HL-60/S4 treated with retinoic acid at 250 ng/mL for 4 days and 3 days (cell line): ENCODE data around the gene MAL.
"Not testable (repeated sequence)": the region's sequence is repeated elsewhere in the genome, so short reads cannot be mapped to it uniquely, and the experiment has no call there.

Experiments
- in situ Hi-C: fragments of 300-500 bp; cut with MboI; formaldehyde crosslinking; loops from 2 replicates; pipeline ENCODE4 v1.7.0; 2022; ENCODE audit warnings: low sequenced_read_pairs

The MAL gene

DNA sequence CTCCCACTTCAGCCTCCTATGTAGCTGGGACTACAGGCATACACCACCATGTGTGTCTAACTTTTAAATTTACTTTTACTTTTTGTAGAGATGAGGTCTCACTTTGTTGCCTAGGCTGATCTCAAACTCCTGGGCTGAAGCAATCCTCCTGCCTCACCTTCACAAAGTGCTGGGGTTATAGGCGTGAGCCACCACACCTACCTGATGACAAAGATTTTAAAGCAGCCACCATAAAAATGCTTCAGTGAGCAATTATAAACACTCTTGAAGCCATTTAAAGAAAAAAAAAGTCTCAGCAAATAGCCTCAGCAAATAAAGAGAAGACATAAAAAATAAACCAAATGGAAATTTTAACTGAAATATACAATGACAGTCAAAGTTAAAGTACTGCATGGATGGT is 60.5 kb downstream of the MAL start:
- in situ Hi-C loops, result no loop called here

DNA sequence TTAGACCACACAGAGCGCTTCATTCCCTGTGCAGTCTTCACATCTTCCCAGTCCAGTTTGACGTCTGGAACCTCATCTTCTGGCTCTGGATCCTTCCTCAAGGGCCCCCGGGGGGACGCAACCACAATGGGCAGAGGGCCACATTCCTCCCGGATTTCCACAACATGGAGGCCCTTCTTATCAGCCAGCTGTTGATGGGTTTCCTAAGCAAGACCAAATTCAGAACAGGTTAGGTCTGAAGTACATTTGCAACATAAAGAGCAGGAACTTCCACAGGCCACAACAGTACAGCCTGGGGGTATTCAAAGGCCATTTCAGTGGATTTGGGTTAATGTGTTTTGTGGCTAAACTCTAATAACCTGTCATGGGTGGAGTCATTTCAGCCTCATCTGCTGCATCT is 61.9 kb downstream of the MAL start:
- in situ Hi-C loops, result no loop called here

DNA sequence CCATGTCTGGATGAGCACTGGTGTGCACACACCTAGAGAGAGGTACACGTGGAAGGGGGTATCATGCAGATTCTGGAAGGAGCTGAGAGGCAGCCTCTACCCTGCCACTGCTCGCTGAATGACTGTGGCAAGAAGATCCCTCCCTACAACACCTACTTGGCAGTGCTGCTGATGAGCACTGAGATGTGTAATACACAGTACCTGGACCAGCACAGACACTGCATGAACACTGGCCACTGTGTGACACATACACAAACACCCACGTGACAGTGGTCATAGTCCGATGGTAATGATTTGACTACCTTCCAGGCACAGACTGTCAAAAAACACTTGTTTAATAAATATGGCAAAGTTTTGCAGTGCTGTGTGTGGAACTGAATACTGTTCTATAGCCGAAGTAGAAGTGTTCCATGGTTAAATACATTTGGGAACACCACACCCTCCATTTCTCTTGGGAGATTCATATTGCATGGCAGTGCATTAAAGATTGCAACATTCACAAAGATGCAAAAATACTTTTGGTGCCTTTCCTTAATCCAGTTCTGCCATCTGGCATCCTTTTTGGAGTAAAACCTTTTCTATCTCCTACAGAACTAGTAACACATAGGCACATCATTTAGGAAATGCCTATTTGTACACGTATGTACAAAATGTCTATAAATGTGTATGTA is 66.5 kb downstream of the MAL start:
- in situ Hi-C loops, result no loop called here

DNA sequence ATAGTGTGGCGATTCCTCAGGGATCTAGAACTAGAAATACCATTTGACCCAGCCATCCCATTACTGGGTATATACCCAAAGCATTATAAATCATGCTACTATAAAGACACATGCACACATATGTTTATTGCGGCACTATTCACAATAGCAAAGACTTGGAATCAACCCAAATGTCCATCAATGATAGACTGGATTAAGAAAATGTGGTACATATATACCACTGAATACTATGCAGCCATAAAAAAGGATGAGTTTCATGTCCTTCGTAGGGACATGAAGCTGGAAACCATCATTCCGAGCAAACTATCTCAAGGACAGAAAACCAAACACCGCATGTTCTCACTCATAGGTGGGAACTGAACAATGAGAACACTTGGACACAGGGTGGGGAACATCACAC is 72.8 kb downstream of the MAL start:
- in situ Hi-C loops, result not testable (repeated sequence)

DNA sequence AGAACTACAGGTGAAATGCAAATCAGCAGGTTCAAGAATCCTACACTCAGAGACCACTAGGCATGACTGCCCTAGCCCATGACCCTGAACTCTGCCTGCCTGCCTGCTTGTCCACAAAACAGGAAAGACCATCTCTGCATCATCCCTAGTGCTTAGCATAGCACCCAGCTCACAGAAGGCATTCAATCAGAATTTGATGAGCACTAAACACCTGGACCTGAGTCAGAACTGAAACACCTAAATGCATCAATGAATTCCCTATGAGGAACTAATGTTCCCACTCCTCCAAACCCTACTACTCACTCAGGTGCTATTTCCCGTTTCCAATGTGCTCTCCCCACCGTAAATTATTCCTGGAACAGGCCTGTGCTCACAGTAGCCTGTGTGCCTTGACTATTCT is 74.4 kb downstream of the MAL start:
- in situ Hi-C loops, result no loop called here
